GM19193 (cell line): ENCODE data around the gene CAPN14.

Experiments
- POLR2A ChIP-seq: IDR thresholded peaks from 4 replicates; pipeline ENCODE4 v1.6.1; 2011; ENCODE audit not compliant: insufficient read depth, insufficient read length; ENCODE audit errors: extremely low read depth

Gene CAPN14

GRCh38 chr2:31129375-31130171, 87.7 kb downstream of the CAPN14 start:
- no peak for TF ChIP-seq POLR2A

- no peak for TF ChIP-seq POLR2A
Measured at GRCh38 chr2:31127931-31128330, 89.4 kb downstream of the CAPN14 start.

- TF ChIP-seq POLR2A: no peak
Measured at GRCh38 chr2:31125918-31126695, 91.2 kb downstream of the CAPN14 start.

- no peak for TF ChIP-seq POLR2A
Measured at GRCh38 chr2:31124904-31125303, 92.4 kb downstream of the CAPN14 start.
